ENCODE measurements around the gene SBSN.

Gene SBSN, protein sequence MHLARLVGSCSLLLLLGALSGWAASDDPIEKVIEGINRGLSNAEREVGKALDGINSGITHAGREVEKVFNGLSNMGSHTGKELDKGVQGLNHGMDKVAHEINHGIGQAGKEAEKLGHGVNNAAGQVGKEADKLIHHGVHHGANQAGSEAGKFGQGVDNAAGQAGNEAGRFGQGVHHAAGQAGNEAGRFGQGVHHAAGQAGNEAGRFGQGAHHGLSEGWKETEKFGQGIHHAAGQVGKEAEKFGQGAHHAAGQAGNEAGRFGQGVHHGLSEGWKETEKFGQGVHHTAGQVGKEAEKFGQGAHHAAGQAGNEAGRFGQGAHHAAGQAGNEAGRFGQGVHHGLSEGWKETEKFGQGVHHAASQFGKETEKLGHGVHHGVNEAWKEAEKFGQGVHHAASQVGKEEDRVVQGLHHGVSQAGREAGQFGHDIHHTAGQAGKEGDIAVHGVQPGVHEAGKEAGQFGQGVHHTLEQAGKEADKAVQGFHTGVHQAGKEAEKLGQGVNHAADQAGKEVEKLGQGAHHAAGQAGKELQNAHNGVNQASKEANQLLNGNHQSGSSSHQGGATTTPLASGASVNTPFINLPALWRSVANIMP

DNA sequence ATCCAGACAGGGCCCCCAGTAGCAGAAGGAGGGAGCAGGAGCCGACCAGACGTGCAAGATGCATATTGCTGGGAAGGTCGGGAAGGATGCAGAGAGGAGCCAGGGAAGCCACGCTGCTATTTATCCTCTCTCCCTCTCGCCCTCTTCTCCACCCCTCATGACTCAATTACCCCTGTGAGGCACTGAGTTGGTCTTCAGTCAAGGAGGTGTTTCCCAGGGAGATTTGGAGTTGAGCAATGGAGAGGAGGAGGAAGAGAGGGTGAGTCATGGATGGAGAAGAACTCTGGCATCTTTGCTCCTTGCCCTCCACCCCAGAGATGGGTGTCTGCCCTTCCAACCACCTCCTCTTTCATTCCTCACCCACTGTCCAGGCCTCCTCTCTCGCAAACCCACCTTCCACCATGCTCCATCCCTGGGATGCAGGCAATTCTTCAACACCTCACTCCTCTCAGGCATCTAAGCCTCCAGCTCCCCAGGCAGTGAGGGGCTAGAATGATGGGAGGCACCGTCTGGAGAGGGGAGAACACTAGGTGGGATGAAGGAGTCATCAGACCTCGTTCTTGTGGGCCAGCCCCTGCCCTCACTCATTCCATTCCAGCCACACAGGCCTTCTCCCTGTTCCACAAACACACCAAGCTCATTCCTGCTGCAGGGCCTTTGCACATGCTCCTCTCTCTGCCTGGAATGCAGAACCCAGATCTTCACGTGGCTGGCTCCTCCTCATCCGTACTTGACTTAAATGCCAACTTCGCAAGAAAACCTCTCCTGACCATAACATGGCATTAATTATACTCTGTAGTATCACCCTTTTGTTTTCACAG lies at the start of gene SBSN:
Gene SBSN, minus strand, starts transcription at position 94 of the 821 bp plus-strand sequence. Its CDS starts 30 bp downstream, at position 64.
- no peak for DNase-seq

DNA sequence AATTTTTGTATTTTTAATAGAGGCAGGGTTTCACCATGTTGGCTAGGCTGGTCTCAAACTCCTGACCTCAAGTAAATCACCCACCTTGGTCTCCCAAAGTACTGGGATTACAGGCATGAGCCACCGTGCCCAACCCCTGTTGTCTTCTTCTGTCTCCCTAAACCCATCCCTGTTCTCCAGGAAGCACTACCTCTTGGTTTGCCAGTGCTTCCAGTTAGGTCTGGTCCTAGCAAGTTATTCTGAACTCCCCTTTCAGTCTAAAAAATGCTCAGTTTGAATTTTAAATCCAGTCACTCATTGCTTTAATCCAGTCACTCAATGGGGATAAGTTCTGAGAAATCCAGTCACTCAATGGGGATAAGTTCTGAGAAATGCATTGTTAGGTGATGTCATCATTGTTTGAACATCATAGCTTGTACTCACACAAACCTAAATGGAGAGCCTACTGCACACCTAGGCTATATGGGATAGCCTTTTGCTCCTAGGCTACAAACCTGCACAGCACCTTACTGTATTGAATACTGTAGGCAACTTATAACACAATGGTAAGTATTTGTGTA lies 43.4 kb upstream of the SBSN start:
- no peak for DNase-seq

DNA sequence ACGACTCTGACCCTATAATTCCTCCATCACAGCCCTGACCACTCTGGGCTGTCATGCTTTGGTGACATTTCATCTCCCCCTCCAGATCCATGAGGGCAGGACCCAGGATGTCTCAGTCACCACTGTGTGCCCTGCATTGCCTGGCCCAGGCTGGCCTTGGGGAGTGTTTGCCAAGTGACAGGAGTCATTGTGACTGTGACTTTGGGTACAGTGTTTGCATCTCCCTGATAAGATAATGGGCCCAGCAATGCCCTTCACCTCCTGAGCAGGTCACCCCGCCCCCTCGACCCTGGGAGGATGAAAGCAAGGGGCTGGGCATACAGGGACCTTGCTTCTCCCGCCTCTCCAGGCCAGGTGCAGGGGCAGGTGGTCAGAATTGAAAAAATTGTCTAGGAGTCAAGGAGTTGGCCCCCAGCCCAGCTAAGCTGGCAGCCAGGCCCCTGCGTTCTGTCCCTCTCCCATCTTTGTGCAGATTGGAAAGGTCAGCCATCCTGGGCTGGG lies 41.2 kb upstream of the SBSN start:
- DNase-seq: no peak

DNA sequence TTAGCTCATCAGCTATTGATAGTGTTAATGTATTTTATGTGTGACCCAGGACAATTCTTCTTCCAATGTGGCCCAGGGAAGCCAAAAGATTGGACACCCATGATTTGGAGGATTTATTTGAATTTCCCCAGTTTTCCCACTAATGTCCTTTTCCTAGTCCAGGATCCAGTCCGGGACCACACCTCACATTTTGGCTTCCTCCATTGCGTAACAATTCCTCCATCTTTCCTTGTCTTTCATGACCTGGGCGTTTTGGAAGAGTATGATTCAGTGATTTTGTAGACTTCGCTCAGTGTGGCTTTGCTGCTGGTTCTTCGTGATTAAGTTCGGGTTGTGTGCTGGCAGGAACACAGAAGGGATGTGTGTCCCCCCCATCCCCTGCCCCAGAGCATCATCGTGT lies 38.6 kb upstream of the SBSN start:
- DNase-seq: no peak

DNA sequence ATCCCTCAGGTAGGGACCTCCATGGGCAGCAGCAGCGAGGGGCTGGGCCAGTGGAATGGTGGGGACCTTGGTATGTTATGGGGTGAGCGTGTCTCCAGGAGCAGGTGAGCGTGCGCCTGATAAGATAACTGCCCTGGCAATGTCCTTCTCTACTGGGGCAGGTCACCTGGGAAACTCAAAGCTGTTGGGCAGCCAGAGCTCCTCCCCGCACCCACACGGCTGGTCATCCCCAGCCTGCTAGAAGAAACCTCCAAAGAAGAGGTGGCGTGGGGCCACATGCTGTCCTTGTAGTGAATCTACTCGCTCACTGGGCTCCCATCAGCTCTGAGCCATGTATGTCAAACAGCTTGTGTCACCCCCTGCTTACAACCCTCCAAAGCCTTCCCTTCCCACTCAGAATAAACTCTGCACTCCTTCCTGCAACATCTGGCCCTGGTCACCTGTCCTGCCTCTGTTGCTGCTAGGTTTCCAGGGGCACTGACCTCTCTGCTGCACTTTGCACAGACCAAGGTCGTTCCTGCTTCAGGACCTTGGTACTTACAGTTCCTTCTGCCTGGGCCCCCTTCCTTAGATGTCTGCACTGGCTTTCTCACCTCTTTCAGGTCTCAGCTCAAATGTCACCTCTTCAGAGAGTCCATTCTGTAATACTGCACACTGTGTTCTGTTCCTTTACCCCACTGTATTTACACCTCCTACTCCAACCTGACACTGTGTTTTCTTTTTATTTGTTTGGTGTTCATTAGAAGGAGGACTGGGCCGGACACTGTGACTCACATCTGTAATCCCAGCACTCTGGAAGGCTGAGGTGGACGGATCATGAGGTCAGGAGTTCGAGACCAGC lies 37.1 kb upstream of the SBSN start:
- DNase-seq: no peak

DNA sequence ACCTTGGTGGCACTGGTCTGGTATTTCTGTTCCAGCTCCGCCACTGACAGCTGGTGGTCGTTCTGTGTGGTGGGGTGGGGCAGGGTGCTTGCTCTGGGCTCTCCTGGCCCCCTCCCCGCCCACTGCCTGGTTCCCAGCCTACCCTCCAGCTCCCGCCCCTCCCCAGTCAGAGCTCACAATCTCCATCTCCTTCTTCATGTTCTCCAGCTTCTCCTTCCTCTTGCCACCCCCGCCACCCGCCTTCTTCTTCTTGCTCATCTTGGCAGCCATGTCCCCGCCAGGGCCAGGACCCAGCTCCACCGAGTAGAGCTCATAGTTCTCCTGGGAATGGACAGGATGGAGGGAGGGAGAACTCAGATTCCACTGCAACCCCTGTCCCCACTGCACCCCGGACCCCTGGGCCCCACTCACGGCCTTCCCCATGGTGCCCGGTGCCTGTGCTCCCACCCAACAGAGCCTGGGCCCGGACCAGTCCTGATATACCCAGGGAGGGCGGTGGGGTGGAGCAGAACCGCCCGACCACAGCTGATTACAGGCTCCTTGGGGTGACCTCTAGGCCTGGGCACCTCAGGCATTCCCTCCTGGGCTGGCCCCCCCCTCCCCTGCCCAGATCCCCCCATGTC lies 35.2 kb upstream of the SBSN start, which contains the start of gene ATP4A:
Gene ATP4A, minus strand, starts transcription at position 452 of the 623 bp plus-strand sequence. Its CDS starts 29 bp downstream, at position 423.
- no peak for DNase-seq

DNA sequence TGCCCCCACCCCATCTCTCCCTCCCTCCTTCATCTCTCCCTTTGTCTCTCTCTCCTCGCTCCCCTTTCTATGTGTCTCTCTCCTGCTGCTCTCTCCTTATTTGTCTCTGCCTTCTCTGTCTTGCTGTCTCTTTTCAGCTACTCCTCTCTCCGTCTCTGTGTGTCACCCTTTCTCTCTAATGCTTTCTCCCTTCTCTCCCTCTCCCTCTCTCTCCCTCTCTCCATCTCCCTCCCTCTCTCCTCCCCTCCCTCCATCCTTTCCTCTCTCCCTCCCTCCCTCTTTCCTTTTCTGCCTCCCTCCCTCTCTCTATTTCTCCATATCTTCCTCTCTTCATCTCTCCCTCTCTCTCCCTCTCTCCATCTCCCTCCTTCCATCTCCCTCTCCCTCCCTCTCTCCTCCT lies 34.7 kb upstream of the SBSN start:
- no peak for DNase-seq

DNA sequence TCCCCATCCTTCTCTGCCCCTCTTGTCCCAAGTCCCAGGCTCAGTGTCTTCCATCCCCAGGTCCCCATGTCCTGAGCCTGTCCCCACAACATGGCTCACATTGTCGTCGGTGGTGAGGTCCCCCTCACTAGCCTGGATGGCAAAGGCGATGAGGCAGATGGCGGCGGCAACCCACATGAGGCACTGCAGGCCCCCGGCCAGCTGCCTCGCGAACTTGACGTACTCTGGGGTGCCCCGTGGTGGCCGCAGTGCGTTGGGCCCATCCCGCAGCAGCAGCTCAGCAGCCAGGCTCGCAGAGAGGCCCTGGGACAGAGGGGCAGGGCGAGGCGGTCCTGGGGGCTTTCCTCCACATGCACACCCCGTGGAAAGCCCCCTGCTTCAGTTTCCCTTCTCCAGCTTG lies 34.2 kb upstream of the SBSN start:
- no peak for DNase-seq

DNA sequence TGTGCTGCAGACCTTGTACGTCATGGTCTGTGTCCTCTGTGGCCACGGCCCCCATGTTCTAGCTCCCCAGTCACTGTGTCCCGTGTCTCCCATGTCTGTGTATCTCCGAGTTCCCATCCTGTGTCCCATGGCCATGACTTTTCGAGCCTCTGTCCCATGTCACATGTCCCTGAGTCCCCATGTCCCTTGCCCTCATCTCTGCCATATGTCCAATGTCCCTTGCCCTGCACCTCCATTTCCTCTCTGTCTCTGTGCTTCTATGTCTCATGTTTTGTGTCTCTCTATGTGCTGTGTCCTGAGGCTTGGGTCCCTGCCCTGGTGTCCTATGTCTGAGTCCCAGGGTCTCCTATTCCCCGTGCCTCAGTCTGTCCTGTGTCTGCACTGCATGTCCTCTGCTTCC lies 33.3 kb upstream of the SBSN start:
- DNase-seq: no peak

DNA sequence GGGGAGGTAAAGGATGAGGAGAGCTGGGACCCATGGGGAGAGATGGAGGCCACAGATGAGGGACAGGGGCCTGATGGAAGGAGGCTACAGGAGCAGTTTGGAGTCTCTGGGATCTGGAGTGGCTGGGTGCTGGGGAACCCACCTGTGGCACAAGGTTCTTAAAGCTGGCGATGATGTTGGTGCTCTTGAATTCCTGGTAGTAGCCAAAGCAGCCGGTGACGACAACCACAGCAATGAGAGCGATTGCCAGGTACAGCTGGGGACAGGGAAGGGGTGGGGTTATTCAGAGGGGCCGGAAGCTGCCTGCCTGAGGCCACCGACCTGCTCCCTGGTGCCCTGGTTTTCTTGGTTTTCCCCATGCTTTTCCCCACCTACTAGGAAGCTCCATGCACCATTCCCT lies 32.6 kb upstream of the SBSN start:
- DNase-seq: no peak

DNA sequence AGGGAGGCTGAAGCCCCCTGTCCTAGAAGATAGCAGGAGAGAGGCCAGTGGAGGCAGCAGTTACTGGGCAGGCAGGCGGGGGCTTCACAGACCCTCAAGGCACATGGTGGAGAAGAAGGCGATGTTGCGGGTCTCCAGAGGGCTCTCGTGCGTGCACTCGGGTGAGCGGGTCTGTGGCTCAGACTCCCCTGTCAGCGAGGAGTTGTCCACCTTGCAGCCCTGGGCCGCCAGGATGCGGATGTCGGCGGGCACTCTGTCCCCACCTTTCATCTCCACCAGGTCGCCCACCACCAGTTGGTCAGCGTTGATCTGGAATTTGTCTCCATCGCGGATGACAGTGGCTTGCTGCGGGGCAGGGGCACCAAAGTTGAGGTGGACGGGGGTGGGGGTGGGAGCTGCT lies 32.2 kb upstream of the SBSN start:
- DNase-seq: no peak

DNA sequence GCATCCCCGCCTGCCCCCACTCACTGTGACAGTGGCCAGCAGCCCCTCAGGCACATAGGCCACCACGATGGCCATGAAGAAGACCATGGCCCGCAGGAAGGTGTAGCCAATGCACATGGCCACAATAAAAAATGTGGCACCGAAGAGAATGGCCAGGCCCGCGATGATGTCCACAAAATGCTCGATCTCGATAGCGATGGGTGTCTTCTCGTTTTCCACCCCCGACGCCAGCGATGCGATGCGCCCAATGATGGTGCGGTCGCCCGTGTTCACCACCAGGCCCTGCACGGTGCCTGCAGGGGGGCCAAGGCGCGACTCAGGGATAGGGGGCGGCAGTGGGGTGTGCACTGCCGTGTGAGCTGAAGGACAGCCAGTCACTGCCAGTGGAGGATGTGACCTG lies 31.7 kb upstream of the SBSN start:
- DNase-seq: no peak

DNA sequence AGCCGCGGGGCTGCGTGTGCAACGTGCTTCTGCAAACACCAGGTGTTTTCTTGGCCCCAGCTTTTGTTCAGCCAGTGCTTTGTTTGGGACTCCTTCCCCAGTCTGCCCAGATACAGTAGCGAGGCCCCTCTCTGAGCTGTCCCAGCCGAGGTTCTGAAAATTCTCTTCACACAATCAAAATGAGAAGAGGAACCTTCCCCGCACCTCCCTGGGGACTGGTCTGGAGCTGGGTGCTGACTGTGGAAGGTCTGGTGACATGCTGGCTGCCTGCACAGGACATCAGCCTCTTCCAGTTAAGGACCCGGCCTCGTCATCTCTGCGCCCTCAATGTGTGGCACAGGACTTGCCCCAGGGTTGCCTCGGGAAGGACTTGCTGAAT lies 31.2 kb upstream of the SBSN start:
- peak; percentile 56 for DNase-seq

DNA sequence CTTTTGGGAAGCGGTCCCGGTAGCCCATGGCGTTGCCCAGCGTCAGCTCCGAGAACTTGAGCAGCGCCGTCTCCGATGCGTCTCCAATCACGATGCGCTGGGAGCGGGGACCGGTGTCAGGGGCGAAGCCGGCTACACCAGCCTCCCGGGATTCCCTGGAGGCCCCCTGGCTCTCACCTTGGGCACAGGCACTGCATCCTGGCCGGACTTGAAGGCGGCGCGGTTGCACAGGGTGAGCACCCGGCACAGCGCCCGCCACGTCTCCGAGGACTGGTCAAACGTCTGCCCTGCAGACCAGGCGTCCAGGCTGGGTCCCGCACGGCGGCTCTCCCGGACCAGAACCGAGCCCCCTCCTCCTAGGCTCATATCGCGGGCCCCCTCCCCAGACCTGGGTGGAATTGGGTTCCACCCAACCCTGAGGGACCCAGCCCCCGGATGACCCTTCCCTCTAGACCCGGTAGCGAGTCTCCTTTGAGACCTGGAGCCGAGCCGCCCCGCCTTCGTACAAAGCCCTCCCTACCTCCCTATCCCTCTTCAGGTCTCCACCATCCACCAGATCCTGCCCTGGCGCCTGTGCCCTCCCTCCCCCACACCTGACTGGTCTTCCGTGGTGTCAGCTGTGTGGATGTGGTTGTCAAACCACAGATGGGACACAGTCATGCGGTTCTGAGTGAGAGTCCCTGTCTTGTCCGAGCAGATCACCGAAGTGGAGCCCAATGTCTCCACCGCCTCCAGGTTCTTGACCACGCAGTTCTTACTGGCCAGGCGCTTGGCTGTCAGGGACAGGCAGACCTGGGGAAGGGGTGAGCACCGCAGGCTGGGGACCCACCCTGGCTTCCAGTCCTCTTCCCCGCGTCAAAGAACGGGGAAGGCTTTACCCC lies 30.5 kb upstream of the SBSN start:
- no peak for DNase-seq

DNA sequence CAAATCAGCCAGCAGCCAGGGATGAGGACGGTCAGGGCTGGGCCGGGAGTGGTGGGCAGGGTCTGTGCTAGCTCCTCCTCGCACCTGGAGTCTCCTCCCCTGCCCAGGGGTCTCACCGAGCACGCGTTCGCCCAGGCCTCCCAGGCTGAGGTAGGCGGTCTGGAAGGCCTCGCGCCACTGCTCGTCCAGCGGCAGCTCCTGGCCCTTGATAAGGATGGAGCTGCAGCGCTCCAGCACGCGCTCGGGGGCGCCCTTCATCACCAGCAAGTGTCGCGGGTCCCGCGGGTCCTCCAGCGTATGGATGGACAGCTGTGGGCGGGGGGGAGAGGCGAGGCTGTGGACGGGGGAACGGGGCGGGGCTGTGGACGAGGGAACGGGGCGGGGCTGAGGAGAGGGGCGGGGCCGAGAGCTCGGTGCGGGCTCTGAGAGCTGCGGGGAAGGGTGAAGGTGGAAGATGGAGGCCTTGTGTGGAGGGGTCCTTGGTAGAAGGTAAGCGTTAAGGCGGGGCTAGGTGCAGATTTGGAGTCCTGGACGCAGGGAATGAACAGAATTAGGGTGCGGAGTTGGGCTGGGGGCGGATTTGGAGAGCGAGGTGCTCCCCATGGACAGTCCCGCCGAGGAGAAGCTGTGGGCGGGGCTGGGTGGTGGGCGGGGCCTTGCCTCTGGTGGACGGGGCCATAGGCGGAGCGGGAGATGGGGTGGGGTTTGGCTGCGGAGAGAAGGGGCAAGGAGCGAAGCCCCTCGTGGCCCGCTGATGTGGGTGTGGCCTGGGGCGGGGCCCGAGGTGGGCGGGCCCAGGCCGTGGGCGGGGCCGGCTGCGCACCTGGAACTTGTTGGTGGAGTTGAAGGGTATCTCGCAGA lies 29.7 kb upstream of the SBSN start:
- no peak for DNase-seq

DNA sequence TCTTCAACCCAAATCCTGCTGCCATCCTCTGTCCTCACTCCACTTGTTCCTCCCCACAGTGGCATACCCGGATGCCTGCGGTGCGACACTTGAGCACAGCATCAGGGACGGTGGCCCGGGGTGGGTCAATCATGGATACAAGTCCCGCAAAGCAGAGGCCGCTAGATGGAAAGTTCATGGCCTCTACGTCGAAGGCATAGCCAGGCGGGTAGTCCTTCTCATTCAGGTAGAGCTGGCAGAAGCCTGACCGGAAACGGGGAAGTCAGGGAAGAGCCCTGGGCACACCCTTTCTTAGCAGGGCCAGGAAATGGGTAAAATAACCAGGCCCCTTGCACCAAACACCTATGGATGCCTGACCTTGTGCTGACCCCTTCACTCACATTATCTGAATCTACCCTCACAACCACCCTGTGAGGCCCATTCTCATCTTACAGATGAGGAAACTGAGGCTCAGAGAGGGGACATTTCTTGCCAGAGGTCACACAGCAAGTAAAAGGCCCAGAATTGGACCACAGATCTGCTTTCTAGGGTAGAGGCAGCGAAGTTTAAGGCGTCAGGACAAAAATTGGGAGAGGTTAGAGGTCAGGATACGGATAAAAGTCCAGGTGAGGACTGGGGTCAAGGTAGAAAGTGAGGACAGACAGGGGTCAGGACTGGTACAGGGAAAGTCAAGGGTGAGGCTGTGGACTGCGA lies 28.9 kb upstream of the SBSN start:
- DNase-seq: no peak

DNA sequence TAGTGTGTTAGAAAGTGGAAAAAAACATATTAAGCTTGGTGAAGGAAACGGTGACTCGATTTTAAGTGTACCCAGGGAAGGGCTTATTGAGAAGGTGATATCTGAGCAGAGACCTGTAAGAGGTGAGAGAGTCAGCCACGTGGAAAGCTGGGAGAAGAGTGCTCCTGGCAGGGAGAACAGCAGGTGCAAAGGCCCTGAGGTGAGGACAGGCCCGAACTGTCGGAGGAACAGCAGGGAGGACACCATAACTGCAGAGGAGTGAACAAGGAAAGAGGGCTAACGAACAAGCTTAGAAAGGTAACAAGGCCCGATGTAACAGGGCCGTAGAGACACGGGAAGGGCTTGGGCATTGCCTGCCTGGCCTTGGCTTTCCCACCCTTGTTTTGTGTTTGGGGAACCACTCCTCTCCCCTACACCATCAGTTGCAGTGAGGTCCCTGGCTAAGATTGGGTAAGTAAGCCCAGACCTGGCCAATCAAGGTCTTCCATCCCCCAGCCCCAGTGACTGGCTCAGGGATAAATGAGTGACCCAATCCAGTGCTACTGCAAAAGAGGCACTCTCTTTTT lies 28.0 kb upstream of the SBSN start:
- DNase-seq: no peak

DNA sequence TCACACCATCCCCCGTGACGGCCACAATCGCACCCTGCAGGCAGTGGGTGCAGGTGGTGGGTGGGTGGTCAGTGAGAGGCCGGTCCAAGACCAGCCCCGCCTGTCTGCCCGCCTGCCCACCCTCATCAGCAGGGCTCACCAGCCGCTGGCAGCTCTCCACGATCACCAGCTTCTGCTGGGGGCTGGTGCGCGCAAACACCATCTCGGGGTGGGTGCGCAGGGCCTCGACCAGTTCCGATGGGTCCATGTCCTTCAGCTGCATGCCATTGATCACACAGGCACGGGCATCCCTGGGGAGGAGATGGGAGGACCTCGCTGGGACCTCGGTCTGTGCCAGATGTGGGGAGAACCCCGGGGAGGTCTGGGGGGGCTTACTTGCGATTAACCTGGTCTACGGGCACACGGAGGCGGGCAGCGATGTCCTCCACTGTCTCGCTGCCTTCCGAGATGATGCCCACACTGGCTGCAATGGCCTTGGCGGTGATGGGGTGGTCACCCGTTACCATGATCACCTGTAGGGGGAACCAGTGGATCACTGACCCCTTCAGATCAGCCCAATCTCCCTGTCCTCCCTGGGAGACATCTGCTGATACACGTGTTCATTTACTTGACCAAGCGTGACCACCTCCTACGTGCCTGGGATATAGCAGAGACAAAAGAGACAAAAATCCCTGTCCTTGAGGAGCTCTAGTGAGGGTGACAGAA lies 27.3 kb upstream of the SBSN start:
- no peak for DNase-seq

All from MV-4-11 (cell line).